ENCODE measurements around the gene TLNRD1.

DNA sequence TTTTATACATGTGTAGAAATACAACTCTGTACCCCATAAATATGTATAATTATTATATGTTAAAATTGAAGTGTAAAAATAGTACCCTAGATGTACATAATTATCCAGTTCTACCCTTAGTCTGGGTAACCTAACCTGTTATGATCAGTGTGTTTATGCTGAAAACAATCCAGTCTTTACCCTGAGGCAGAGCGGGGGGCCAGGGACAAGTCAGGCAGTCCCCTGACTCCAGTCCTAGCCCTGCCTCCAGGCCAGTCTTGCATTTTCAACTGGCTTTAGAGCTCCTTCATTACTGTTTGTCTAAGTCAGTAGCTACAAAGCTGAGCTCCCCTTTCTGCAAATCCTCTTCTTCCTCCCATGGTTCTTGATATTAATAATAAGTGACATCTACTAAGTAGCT is 14.2 kb upstream of the TLNRD1 start:
- TF ChIP-seq CTCF (IDR thresholded peaks at IDR 0.05) (no peak), POLR2A (IDR thresholded peaks at IDR 0.05) (no peak), POLR2AphosphoS5 (IDR thresholded peaks at IDR 0.05) (no peak)
